Measurements from ENCODE around the gene GARNL3.

DNA sequence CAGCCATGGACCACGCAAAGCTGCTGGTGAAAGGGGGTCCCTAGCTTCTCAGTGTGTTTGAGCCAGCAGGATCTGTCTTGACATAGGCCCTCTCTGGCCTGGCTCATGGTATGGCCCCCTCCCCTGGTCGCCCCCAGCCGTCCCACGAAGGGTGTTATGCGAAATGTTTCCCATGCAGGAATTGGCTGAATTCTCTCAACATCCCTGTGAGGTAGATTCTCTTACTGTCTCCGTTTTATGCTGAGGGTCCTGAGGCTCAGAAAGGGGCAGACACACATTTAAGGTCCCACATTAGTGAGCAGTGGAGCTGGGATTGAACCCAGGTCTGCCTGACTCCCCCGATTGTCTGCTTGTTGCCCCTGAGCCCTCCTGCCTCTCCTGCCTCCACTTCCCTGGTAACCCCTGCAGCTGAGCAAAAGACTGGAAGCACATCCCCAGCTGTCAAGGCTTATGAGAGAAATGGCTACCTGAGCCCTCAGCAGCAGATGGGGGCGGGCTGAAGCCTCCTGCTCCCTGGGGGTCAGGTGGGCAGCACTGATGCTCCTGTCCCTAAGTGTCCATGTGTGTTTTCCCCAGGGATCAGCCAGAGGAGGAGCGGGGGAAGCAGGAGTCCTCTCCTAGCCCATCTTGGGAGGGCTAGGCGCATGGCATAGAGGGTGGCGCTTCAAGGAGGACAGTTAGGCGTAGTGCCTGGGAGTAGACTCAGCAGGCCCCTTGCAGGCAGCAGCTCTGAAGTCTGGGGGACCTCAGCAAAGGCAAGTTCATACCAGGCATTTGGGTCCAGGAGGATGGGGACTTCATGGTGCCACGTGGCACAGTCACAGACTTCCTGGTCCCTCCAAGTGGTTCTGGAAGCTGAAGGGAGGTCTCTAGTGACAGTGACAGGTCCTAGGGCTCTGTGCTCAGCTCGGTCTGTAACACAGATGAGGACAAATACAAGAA is 49.0 kb upstream of the GARNL3 start:
- TF ChIP-seq, protein P1, sequence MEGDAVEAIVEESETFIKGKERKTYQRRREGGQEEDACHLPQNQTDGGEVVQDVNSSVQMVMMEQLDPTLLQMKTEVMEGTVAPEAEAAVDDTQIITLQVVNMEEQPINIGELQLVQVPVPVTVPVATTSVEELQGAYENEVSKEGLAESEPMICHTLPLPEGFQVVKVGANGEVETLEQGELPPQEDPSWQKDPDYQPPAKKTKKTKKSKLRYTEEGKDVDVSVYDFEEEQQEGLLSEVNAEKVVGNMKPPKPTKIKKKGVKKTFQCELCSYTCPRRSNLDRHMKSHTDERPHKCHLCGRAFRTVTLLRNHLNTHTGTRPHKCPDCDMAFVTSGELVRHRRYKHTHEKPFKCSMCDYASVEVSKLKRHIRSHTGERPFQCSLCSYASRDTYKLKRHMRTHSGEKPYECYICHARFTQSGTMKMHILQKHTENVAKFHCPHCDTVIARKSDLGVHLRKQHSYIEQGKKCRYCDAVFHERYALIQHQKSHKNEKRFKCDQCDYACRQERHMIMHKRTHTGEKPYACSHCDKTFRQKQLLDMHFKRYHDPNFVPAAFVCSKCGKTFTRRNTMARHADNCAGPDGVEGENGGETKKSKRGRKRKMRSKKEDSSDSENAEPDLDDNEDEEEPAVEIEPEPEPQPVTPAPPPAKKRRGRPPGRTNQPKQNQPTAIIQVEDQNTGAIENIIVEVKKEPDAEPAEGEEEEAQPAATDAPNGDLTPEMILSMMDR (IDR thresholded peaks at IDR 0.05), result no peak
- no peak for TF ChIP-seq EZH2 (IDR thresholded peaks at IDR 0.05; ENCODE audit: borderline replicate concordance, insufficient read depth, low read depth, low read length, poor library complexity, severe bottlenecking)
